ENCODE results near the gene AADACL2.
"Not testable (repeated sequence)": the region's sequence is repeated elsewhere in the genome, so short reads cannot be mapped to it uniquely, and the experiment has no call there.

The AADACL2 gene

GRCh38 chr3:151733613-151734012 lies at the start of gene AADACL2:
AADACL2 (plus strand) TSS chr3:151733927; CDS start chr3:151734036, 109 bp downstream.
- no peak for DNase-seq (ENCODE audit: low read depth)

GRCh38 chr3:151684094-151684493 lies 49.6 kb upstream of the AADACL2 start:
- no peak for DNase-seq (ENCODE audit: low read depth)

GRCh38 chr3:151686257-151686656 lies 47.5 kb upstream of the AADACL2 start:
- DNase-seq (ENCODE audit: low read depth): no peak

GRCh38 chr3:151687076-151687475 lies 46.7 kb upstream of the AADACL2 start:
- DNase-seq (ENCODE audit: low read depth): no peak

GRCh38 chr3:151688571-151688970 lies 45.2 kb upstream of the AADACL2 start:
- no peak for DNase-seq (ENCODE audit: low read depth)

- no peak for DNase-seq (ENCODE audit: low read depth)
These were observed 43.1 kb upstream of the AADACL2 start for GRCh38 chr3:151690645-151691044.

- DNase-seq (ENCODE audit: low read depth): no peak
These were observed 36.2 kb upstream of the AADACL2 start for GRCh38 chr3:151697496-151697895.

GRCh38 chr3:151707216-151707615 lies 26.5 kb upstream of the AADACL2 start:
- DNase-seq (ENCODE audit: low read depth): no peak

- DNase-seq (ENCODE audit: low read depth): no peak
These were observed 24.9 kb upstream of the AADACL2 start for GRCh38 chr3:151708868-151709267.

- DNase-seq (ENCODE audit: low read depth): no peak
These were observed 23.9 kb upstream of the AADACL2 start for GRCh38 chr3:151709847-151710246.

- no peak for DNase-seq (ENCODE audit: low read depth)
These were observed 12.4 kb upstream of the AADACL2 start for GRCh38 chr3:151721294-151721693.

GRCh38 chr3:151722856-151723255 lies 10.9 kb upstream of the AADACL2 start:
- DNase-seq (ENCODE audit: low read depth): no peak

- DNase-seq (ENCODE audit: low read depth): no peak
These were observed 8.9 kb upstream of the AADACL2 start for GRCh38 chr3:151724576-151725562.

GRCh38 chr3:151726016-151726415 lies 7.7 kb upstream of the AADACL2 start:
- no peak for DNase-seq (ENCODE audit: low read depth)

- no peak for DNase-seq (ENCODE audit: low read depth)
These were observed 866 bp upstream of the AADACL2 start for GRCh38 chr3:151732861-151733260.

- DNase-seq (ENCODE audit: low read depth): no peak
These were observed 6.9 kb downstream of the AADACL2 start for GRCh38 chr3:151740581-151740980.

GRCh38 chr3:151743855-151744254 lies 10.1 kb downstream of the AADACL2 start:
- no peak for DNase-seq (ENCODE audit: low read depth)

- DNase-seq (ENCODE audit: low read depth): no peak
These were observed 16.5 kb downstream of the AADACL2 start for GRCh38 chr3:151750181-151750580.

GRCh38 chr3:151750678-151751077 lies 17.0 kb downstream of the AADACL2 start:
- no peak for DNase-seq (ENCODE audit: low read depth)

- no peak for DNase-seq (ENCODE audit: low read depth)
These were observed 17.4 kb downstream of the AADACL2 start for GRCh38 chr3:151751161-151751560.

- no peak for DNase-seq (ENCODE audit: low read depth)
These were observed 20.1 kb downstream of the AADACL2 start for GRCh38 chr3:151753846-151754245.

- DNase-seq (ENCODE audit: low read depth): no peak
These were observed 27.9 kb downstream of the AADACL2 start for GRCh38 chr3:151761581-151761980.

GRCh38 chr3:151764699-151765098 lies 31.0 kb downstream of the AADACL2 start:
- DNase-seq (ENCODE audit: low read depth): not testable (repeated sequence)

- DNase-seq (ENCODE audit: low read depth): no peak
These were observed 32.0 kb downstream of the AADACL2 start for GRCh38 chr3:151765685-151766084.
